Stomach smooth muscle (tissue), 2 donors: ENCODE measurements around the gene SH3TC1.

Experiments
- H3K27ac ChIP-seq: one replicate; pipeline ENCODE4 v1.7.0; 2013; ENCODE audit warnings: mild to moderate bottlenecking, low read length, inconsistent platforms
- H3K27me3 ChIP-seq, 2 donors: one replicate each; pipeline ENCODE4 v1.7.0; 2013; ENCODE audit warnings: low read length in 2 of 2; ENCODE audit not compliant: insufficient read depth in 2 of 2, control insufficient read depth in 1 of 2
- H3K36me3 ChIP-seq, 2 donors: one replicate each; pipeline ENCODE4 v1.7.0; 2013; ENCODE audit warnings: low read length in 2 of 2; ENCODE audit not compliant: control insufficient read depth in 2 of 2, insufficient read depth in 2 of 2
- H3K4me1 ChIP-seq: one replicate; pipeline ENCODE4 v1.7.0; 2013; ENCODE audit warnings: low read length; ENCODE audit not compliant: control insufficient read depth, insufficient read depth
- H3K4me3 ChIP-seq, 2 donors: one replicate each; pipeline ENCODE4 v1.7.0; 2013; ENCODE audit warnings: low read length in 2 of 2
- H3K9ac ChIP-seq, 2 donors: one replicate each; pipeline ENCODE4 v1.7.0; 2013; ENCODE audit warnings: low read length in 2 of 2, mild to moderate bottlenecking in 1 of 2
- H3K9me3 ChIP-seq, 2 donors: one replicate each; pipeline ENCODE4 v1.7.0; 2013; ENCODE audit warnings: low read length in 2 of 2; ENCODE audit not compliant: control insufficient read depth in 2 of 2
- donor health status: healthy.
- donor health status: Pancreatic carcinoma.

SH3TC1 gene

GRCh38 chr4:8157496-8157895 is 41.6 kb upstream of the SH3TC1 start:
- H3K4me3 ChIP-seq: peak overlapping the region; percentile 77 to 94
- H3K9ac ChIP-seq: no peak overlapping the region
- H3K27ac ChIP-seq: no peak overlapping the region
- H3K27me3 ChIP-seq: peaks cover 0 to 4% of the 10 kb centered on the region in 2 donors
- H3K4me1 ChIP-seq: peaks cover 26% of the 10 kb centered on the region
- no peaks in the 10 kb centered on the region for H3K36me3 ChIP-seq
- no peaks in the 10 kb centered on the region for H3K9me3 ChIP-seq

- H3K27ac ChIP-seq: no peak overlapping the region
Observed at GRCh38 chr4:8157944-8158709, 41.0 kb upstream of the SH3TC1 start.

GRCh38 chr4:8158710-8159536 is 40.2 kb upstream of the SH3TC1 start, which contains the start of gene ABLIM2:
TSS of gene ABLIM2 (minus strand) at chr4:8158813. CDS start at chr4:8158689, 124 bp downstream.
- H3K27me3 ChIP-seq: peaks cover 0 to 4% of the 10 kb centered on the region in 2 donors
- no peaks in the 10 kb centered on the region for H3K9me3 ChIP-seq
- H3K4me3 ChIP-seq: peak within 1 kb of the TSS; percentile 94 to 98
- H3K36me3 ChIP-seq: no peaks in the 10 kb centered on the region
- peak within 1 kb of the TSS; percentile 68 to 73 for H3K9ac ChIP-seq
- H3K27ac ChIP-seq: no peak within 1 kb of the TSS
- peaks cover 26% of the 10 kb centered on the region for H3K4me1 ChIP-seq

More at GRCh38 chr4:8157944-8158709, 41.0 kb upstream of the SH3TC1 start:
- H3K27me3 ChIP-seq: peaks cover 0 to 4% of the 10 kb centered on the region in 2 donors
- peaks cover 26% of the 10 kb centered on the region for H3K4me1 ChIP-seq
- H3K9me3 ChIP-seq: no peaks in the 10 kb centered on the region
- H3K4me3 ChIP-seq: peak overlapping the region; percentile 77 to 94
- no peaks in the 10 kb centered on the region for H3K36me3 ChIP-seq
- H3K9ac ChIP-seq: no peak overlapping the region

GRCh38 chr4:8159537-8160232 is 39.4 kb upstream of the SH3TC1 start:
- H3K4me1 ChIP-seq: peaks cover 26% of the 10 kb centered on the region
- peak overlapping the region; percentile 68 to 73 for H3K9ac ChIP-seq

GRCh38 chr4:8160233-8160560 is 38.9 kb upstream of the SH3TC1 start:
- Histone ChIP-seq H3K4me1 (peaks cover 25% of the 10 kb centered on the region), H3K27me3 (peaks cover 0 to 4% of the 10 kb centered on the region in 2 donors), H3K9ac (no peak overlapping the region), H3K27ac (no peak overlapping the region), H3K36me3 (no peaks in the 10 kb centered on the region), H3K4me3 (no peak overlapping the region), H3K9me3 (no peaks in the 10 kb centered on the region)

More at GRCh38 chr4:8159537-8160232, 39.4 kb upstream of the SH3TC1 start:
- peaks cover 0 to 4% of the 10 kb centered on the region in 2 donors for H3K27me3 ChIP-seq
- no peaks in the 10 kb centered on the region for H3K9me3 ChIP-seq
- no peak overlapping the region for H3K27ac ChIP-seq
- no peaks in the 10 kb centered on the region for H3K36me3 ChIP-seq
- H3K4me3 ChIP-seq: peak overlapping the region; percentile 94 to 98

GRCh38 chr4:8160572-8160971 is 38.5 kb upstream of the SH3TC1 start:
- no peak overlapping the region for H3K9ac ChIP-seq
- H3K4me1 ChIP-seq: peaks cover 24% of the 10 kb centered on the region
- no peak overlapping the region for H3K4me3 ChIP-seq

GRCh38 chr4:8162625-8163024 is 36.5 kb upstream of the SH3TC1 start:
- H3K4me1 ChIP-seq: peaks cover 18% of the 10 kb centered on the region
- no peak overlapping the region for H3K27ac ChIP-seq
- H3K36me3 ChIP-seq: no peaks in the 10 kb centered on the region
- H3K9me3 ChIP-seq: no peaks in the 10 kb centered on the region
- peaks cover 0 to 2% of the 10 kb centered on the region in 2 donors for H3K27me3 ChIP-seq
- no peak overlapping the region for H3K4me3 ChIP-seq
- H3K9ac ChIP-seq: no peak overlapping the region

More at GRCh38 chr4:8160572-8160971, 38.5 kb upstream of the SH3TC1 start:
- H3K9me3 ChIP-seq: no peaks in the 10 kb centered on the region
- no peaks in the 10 kb centered on the region for H3K36me3 ChIP-seq
- H3K27ac ChIP-seq: no peak overlapping the region
- peaks cover 0 to 4% of the 10 kb centered on the region in 2 donors for H3K27me3 ChIP-seq

- Histone ChIP-seq H3K36me3 (no peaks in the 10 kb centered on the region), H3K27me3 (no peaks in the 10 kb centered on the region), H3K27ac (no peak overlapping the region), H3K9ac (no peak overlapping the region), H3K4me1 (peaks cover 14% of the 10 kb centered on the region), H3K4me3 (no peak overlapping the region), H3K9me3 (no peaks in the 10 kb centered on the region)
Observed at GRCh38 chr4:8163026-8163425, 36.1 kb upstream of the SH3TC1 start.

GRCh38 chr4:8163436-8164193 is 35.5 kb upstream of the SH3TC1 start:
- H3K27me3 ChIP-seq: no peaks in the 10 kb centered on the region
- no peaks in the 10 kb centered on the region for H3K36me3 ChIP-seq
- no peak overlapping the region for H3K27ac ChIP-seq
- H3K4me3 ChIP-seq: no peak overlapping the region
- peaks cover 0 to 6% of the 10 kb centered on the region in 2 donors for H3K9me3 ChIP-seq
- H3K4me1 ChIP-seq: peaks cover 12% of the 10 kb centered on the region
- no peak overlapping the region for H3K9ac ChIP-seq

- no peak overlapping the region for H3K27ac ChIP-seq
- no peaks in the 10 kb centered on the region for H3K27me3 ChIP-seq
- H3K4me3 ChIP-seq: no peak overlapping the region
- peaks cover 0 to 10% of the 10 kb centered on the region in 2 donors for H3K9me3 ChIP-seq
- H3K4me1 ChIP-seq: peaks cover 10% of the 10 kb centered on the region
- no peaks in the 10 kb centered on the region for H3K36me3 ChIP-seq
- no peak overlapping the region for H3K9ac ChIP-seq
Observed at GRCh38 chr4:8164194-8164565, 34.9 kb upstream of the SH3TC1 start.
